HG02642 (cell line): ENCODE measurements around the gene ARHGEF10L.
"Not testable (repeated sequence)": the region's sequence is repeated elsewhere in the genome, so short reads cannot be mapped to it uniquely, and the experiment has no call there.

Experiments used
- ATAC-seq: cut with Tn5 transposase; IDR thresholded peaks from one replicate; pipeline ENCODE4 v1.9.1; 2021; ENCODE audit warnings: mild to moderate bottlenecking; ENCODE audit not compliant: unreplicated experiment, poor library complexity

The ARHGEF10L gene

DNA sequence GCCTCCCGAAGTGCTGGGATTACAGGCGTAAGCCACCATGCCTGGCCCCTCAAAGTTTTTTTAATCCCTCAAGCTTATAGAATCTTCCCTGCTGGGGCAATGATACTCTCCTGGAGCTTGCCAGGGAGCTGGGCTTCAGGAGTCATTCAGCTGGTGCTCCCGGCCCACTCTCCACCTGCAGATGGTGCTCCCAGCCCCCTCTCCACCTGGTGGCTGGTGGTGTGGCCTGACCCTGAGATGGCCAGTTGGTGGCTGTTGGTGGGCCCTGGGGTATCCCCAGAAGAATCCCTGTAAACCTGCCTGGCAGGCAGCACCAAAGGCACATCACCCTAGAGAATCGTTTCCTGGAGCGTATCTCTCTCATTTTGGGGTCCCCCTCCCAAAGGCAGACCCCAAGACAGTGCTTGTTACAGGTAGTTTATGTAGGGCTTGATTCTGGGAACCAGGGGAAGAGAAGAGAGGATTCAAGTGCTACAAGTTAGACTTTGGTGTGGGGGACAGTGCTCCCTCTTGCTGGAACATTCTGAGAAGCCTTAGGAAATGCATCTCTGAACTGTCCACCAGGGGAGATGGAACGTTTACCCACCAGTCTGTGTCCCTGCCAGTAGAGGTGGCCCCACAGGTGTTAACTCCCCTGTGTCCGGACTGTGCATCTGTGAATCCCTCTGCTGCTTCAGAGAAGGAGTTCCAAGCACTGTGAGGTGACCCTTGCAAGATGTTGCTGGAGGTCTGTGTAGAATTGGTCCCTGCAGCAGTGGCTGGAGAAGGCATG lies 186.5 kb downstream of the ARHGEF10L start:
- ATAC-seq = no peak

DNA sequence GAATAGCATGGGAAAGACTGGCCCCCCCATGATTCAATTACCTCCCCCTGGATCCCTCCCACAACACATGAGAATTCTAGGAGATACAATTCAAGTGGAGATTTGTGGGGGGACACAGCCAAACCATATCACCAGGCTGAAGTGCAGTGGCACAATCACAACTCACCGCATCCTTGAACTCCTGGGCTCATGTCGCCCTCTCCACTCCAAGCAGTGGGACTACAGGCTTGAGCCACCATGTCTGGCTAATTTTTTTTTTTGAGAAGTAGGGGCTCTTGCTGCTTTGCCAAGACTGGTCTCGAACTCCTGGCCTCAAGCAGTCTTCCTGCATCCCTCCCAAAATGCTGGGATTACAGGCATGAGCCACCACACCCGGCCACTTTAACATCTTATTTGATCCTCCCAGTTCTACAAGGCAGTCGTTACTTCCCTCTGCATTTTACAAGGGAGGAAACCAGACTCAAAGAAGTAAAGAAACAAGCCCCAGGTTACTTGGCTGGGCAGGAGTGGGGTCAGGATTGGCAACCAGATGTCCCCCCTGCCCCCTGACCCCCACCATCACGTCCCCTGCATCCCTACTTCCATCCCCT lies 188.7 kb downstream of the ARHGEF10L start:
- ATAC-seq = no peak

DNA sequence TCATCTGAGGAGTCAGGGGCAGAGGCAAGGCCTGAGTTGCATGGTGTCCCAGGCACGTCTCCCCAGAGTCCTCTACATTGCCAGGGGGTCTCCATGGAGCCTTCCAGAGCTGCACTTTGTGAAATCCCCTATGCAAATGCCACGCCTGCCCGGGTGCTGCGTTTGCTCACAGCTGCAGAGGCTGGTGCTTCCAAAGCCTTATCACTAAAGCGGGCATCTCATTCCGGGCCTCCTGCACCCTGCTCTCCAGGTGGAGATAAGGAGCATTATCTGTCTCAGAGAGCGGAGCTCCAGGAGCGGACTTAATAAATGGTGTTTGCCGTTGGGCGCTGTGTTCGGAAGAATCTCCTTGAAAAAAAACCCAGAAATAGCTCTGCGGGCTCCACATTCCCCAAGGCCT lies 189.8 kb downstream of the ARHGEF10L start:
- ATAC-seq = no peak

DNA sequence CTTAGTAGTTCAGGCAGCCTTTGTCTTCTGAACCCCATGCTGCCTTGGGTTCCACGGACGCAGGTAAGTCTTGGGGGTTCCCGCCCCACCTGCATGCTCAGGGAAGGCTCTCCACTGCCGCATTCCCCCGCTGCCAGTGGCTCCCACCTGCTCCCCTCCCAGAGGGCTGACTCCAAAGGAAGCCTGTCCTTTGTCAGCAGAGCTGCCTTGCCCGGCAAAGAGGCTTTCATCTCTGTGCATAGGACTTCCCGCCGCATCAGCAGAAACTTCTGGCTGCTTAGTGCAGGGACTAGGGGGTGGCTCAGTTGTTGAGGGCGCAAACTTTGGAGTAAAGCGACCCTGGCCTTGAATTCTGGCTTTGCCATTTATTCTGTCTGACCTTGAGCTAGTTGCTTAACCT lies 190.4 kb downstream of the ARHGEF10L start:
- no peak for ATAC-seq

DNA sequence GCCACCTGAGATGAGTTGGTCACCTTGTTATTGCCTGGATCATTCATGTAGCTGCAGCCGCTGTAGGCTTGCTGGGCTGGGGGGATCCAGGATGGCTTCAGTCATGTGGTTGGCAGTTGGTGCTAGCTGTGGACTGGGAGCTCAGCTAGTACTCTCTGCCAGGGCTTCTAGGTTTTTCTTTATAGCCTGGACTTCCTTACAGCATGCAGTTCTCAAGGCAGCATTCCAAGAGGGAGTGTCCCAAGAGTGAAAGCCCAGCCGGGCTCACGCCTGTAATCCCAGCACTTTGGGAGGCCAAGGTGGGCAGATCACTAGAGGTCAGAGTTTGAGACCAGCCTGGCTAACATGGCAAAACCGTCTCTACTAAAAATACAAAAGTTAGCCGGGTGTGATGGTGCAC lies 192.0 kb downstream of the ARHGEF10L start:
- no peak for ATAC-seq

- no peak for ATAC-seq
Measured at GRCh38 chr1:17732475-17732874, 193.0 kb downstream of the ARHGEF10L start.

- no peak for ATAC-seq
Measured at GRCh38 chr1:17733661-17734060, 194.2 kb downstream of the ARHGEF10L start.

DNA sequence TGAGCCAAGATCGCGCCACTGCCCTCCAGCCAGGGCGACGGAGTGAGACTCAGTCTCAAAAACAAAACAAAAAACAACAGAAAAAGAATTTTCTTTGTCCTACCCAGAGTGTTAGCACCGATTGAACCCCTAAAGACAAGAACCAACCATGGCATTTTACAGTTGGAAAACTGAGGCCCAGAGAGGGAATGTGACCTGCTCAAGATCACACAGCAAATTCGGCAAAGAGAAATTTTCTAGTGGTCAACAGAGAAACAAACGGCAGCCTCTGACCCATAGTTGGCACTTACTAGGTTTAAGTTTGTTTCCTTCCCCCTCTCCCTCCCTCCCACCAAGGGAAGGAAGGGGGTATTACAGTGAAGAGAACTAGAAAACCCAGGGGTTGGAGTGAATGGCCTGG lies 195.1 kb downstream of the ARHGEF10L start:
- no peak for ATAC-seq

GRCh38 chr1:17735348-17735747 lies 195.8 kb downstream of the ARHGEF10L start:
- ATAC-seq = no peak

DNA sequence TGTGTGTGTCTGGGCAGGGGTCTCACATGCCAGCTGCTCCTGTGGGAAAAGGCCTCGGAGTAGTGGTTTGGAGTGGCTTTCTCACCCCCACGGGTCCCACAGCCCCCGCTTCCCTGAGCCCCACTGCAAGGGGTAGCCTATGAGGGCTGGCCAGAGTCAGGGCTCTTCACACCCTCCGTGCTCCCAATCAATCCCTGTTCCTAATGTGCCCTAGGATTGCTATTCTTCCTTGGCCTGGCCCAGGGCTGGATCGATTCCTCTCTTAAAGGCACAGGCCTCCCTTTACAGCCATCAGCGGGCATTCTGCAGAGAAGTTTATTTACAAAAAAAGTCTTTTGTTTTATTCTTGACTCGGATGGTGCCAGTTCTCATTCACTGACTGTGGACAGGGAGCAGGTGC lies 196.3 kb downstream of the ARHGEF10L start:
- ATAC-seq = no peak

DNA sequence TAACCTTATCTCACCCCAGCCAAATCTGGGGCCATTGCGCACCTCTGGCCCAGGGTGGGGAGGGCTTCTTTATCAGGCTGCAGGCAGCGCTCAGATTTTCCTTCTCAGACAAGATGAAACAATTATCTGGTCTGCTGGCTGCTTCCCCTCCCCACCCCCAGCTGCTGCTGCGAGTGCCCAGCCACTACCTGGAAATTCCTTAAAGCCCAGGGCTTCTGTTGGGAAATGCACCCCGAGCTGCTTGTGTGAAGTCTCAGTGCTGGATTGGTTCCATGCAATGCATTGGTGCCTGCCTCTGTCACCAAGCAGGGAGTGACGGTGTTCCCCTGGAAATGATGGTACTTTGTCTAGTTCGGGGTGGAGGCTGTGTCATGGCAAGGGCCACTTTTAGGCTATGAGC lies 197.1 kb downstream of the ARHGEF10L start:
- no peak for ATAC-seq

DNA sequence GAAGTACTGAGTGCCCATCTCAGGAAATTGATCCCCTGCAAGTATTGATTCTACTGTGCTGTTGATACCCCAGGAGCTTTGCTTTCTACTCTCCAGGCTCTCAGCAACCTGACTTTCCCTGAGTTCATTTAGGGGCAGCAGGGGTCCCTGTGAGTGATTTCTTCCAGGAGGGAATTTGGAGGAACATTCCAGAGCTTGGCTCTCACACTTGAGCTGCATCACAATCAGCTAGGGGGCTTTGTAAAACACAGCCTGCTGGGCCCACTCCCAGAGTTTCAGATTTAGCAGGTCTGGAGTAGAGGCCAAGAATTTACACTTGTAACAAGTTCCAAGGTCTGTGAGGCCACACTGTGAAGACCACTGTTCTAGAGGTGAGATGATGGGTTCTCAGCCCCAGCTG lies 199.6 kb downstream of the ARHGEF10L start:
- no peak for ATAC-seq

GRCh38 chr1:17741052-17741451 lies 201.6 kb downstream of the ARHGEF10L start:
- no peak for ATAC-seq

DNA sequence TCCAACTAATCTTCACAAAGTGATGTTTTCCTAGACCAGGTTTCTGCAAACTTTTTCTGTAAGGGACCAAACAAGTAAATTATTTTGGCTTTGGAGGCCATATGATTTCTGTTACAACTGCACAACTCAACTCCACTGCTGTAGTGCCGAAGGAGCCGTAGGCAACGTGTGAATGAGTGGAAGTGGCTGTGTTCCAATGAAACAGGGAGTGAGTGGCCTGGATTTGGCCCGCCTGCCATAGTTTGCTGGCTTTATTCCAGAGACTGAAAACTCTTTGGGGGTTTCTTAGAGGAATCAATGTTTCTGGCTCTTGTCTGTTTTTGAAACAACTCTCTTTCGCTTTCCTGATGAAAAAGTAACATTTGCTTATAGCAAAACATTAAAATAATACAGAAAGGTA lies 203.1 kb downstream of the ARHGEF10L start:
- ATAC-seq = no peak

GRCh38 chr1:17743008-17743647 lies 203.6 kb downstream of the ARHGEF10L start:
- ATAC-seq = no peak

GRCh38 chr1:17743925-17744324 lies 204.4 kb downstream of the ARHGEF10L start:
- no peak for ATAC-seq

- no peak for ATAC-seq
Measured at GRCh38 chr1:17744666-17745478, 205.4 kb downstream of the ARHGEF10L start.

DNA sequence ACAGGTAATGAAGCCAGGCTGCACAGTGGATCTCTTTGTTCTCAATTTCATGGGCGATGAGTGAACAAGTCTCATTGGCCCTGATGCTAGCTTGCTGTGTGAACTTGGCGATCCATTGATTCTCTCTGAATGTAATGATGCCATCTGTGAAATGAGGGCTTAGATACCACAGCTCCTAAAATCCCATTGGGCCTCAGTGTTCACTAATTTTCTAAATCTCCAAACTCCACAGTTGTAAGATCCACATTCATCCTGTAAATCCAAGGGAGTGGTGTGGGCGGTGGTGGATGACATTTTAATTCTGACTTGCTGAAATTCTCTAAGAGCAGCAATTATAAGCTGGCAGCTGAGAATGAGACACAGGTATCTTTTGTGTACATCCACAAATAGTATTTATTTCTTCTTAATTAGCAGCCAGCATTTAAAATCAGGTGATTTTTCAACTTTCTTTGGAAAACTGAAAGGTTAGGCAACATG lies 206.0 kb downstream of the ARHGEF10L start:
- no peak for ATAC-seq

- ATAC-seq = not testable (repeated sequence)
Measured at GRCh38 chr1:17746281-17746680, 206.8 kb downstream of the ARHGEF10L start.

- no peak for ATAC-seq
Measured at GRCh38 chr1:17746920-17747319, 207.4 kb downstream of the ARHGEF10L start.
